K562 (cell line): Measurements from ENCODE around the gene CD101. TPM values are rescaled to one million over a fixed set of nuclear protein-coding genes. Genes with fewer than 3 reads are reported as not detected.

Experiments used
- ARID2 ChIP-seq: fragments of 450-650 bp; IDR thresholded peaks from 2 replicates; pipeline ENCODE4 v1.6.1; 2017; ENCODE audit warnings: antibody characterized with exemption, mild to moderate bottlenecking
- ESRRA ChIP-seq: fragments of 450-650 bp; IDR thresholded peaks from 2 replicates; pipeline ENCODE4 v1.6.1; 2014; ENCODE audit warnings: low read depth, mild to moderate bottlenecking, moderate library complexity, borderline replicate concordance
- ETV5 ChIP-seq: sonication (generic); formaldehyde crosslinking; IDR thresholded peaks from 2 replicates; pipeline ENCODE4 v1.4.0; 2020; ENCODE audit warnings: low read depth, mild to moderate bottlenecking, missing genetic modification reagents
- MYNN ChIP-seq, 2 experiments: sonication (generic); formaldehyde crosslinking in 1 of 2; IDR thresholded peaks; 2 replicates each; pipeline versions ENCODE4 v1.5.0 to v1.6.1; 2016 to 2020; ENCODE audit warnings: antibody characterized with exemption in 1 of 2, missing genetic modification reagents in 1 of 2
- PHF21A ChIP-seq: fragments of 450-650 bp; IDR thresholded peaks from 2 replicates; pipeline ENCODE4 v1.6.1; 2017; ENCODE audit warnings: low read depth, borderline replicate concordance
- RAD21 ChIP-seq, 2 experiments: fragments of 250-450 bp in 1 of 2; fragments of 450-650 bp in 1 of 2; sonication (Bioruptor Pico) in 1 of 2; formaldehyde crosslinking in 1 of 2; IDR thresholded peaks in 1 of 2; conservative IDR thresholded peaks in 1 of 2; 2 replicates each; pipeline versions ENCODE4 v1.4.0 to v1.8.0; 2020 to 2022; ENCODE audit warnings: mild to moderate bottlenecking in 2 of 2, moderate library complexity in 1 of 2
- RAD51 ChIP-seq: fragments of 450-650 bp; IDR thresholded peaks from 2 replicates; pipeline ENCODE4 v1.7.1; 2016; ENCODE audit warnings: low read depth, mild to moderate bottlenecking, borderline replicate concordance
- RFX7 ChIP-seq: fragments of 250-450 bp; sonication (Bioruptor Pico); IDR thresholded peaks from 2 replicates; pipeline ENCODE4 v1.5.1; 2021; ENCODE audit warnings: mild to moderate bottlenecking
- SP2 ChIP-seq: IDR thresholded peaks from 2 replicates; pipeline ENCODE4 v1.6.1; 2011; ENCODE audit warnings: mild to moderate bottlenecking, low read depth, low read length, moderate library complexity; ENCODE audit not compliant: poor library complexity, severe bottlenecking; ENCODE audit errors: extremely low read depth
- XRCC4 ChIP-seq: IDR thresholded peaks from one replicate; pipeline ENCODE4 v1.6.1; 2011; ENCODE audit not compliant: insufficient read depth, insufficient read length; ENCODE audit errors: extremely low read depth
- XRCC5 ChIP-seq: fragments of 200-400 bp; formaldehyde crosslinking; IDR thresholded peaks from 2 replicates; pipeline ENCODE4 v1.6.1; 2017; ENCODE audit warnings: low read depth, mild to moderate bottlenecking, low read length
- ZNF707 ChIP-seq: fragments of 250-450 bp; sonication (Bioruptor Pico); conservative IDR thresholded peaks from 2 replicates; pipeline ENCODE4 v1.8.0; 2022; ENCODE audit warnings: inconsistent platforms, mild to moderate bottlenecking, moderate library complexity
- polyA plus RNA-seq, 8 experiments: library from polyadenylated mRNA; depleted of rRNA in 4 of 8; stranded (reverse) in 5 of 8; unstranded in 3 of 8; fragments of >200 nt; fragmentation: Nextera tagmentation in 2 of 8; fragmentation: Illumina TruSeq in 1 of 8; extraction: Ambion mirVana in 2 of 8; extraction: Trizol in 1 of 8; gene quantifications; 2 replicates each; pipeline versions ENCODE4 v1.2.1 to v1.2.3, GENCODE V29; 2011 to 2014; ENCODE audit warnings: inconsistent platforms in 1 of 8, missing spikeins in 1 of 8
- total RNA-seq, 7 experiments: library from RNA; depleted of rRNA in 6 of 7; stranded (reverse); fragments of >200 nt in 6 of 7; fragmentation: Illumina TruSeq in 2 of 7; extraction: Trizol in 2 of 7; gene quantifications; 2 replicates each; pipeline versions ENCODE4 v1.2.1 to v1.2.3, GENCODE V29; 2011 to 2021; ENCODE audit warnings: low replicate concordance in 1 of 7
- TF ChIP-seq, protein P1 (sequence below), 2 experiments: fragments of 450-650 bp; formaldehyde crosslinking in 1 of 2; IDR thresholded peaks; 2 replicates each; pipeline versions ENCODE4 v1.4.0 to v1.6.1; 2014 to 2020; ENCODE audit warnings: mild to moderate bottlenecking in 2 of 2, borderline replicate concordance in 1 of 2, low read depth in 1 of 2
- TF ChIP-seq, protein P2 (sequence below): fragments of 250-450 bp; sonication (Bioruptor Pico); IDR thresholded peaks from 2 replicates; pipeline ENCODE4 v1.5.0; 2021; ENCODE audit warnings: mild to moderate bottlenecking, borderline replicate concordance

Gene CD101
- total and polyA plus RNA-seq, 9 of the 15 experiments (the other 6 are each of a cell fraction or from before 2014, with no cell fraction given), result 0.04 to 1.1 (median 0.20) TPM

DNA sequence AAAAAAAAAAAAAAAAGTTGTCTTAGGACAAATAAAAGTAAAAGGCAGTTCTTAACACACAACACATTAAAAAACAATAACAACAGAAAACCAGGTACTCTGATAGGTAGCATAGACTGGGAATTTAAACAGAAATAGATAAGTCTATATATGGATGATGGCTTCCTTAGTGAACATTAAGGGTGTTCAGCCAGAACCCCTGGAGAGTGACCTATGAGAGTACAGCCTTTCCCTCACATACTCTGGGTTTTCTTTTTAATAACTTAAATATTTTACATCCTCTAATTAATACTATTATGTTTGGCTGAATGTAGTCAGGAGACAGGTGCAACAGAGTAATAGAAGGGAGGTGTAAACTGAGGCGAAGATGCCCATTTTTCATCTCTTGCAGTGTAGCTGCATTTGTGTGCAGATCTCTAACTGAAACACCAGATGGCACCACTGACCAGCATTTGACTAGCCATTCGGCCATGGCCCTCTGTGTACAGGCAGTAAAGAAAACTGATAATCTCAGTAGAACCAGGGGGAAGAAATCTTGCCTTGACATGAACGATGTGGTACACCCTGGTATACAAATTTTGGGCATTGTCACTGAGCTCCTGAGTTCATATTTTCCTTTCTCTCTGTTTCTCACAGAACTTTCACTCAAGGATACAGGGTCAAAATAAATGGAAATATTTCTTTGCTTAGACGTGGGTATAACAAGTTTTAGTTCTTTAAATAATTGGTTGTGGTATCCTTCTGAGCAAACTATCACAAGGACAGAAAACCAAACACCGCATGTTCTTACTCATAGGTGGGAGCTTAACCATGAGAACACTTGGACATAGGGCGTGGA is 66.2 kb downstream of the CD101 start (continued):
- TF ChIP-seq MYNN (IDR thresholded peaks at IDR 0.05) (no peak), MYNN (CRISPR knock-in tag; IDR thresholded peaks at IDR 0.05) (no peak), RAD51 (no peak), RFX7 (CRISPR knock-in tag) (no peak), SP2 (no peak), XRCC5 (no peak), ZNF707 (no peak), ESRRA (0 out of 2 replicates have a peak, but pooled peaks have one; percentile 24), ETV5 (CRISPR knock-in tag) (no peak), RAD21 (CRISPR knock-in tag; conservative IDR thresholded peaks at IDR 0.05 in 1 of 2, IDR thresholded peaks at IDR 0.05 in 1 of 2) (peak; percentile 95), PHF21A (no peak), XRCC4 (no peak), ARID2 (peak; percentile 91)
- TF ChIP-seq, protein P1, sequence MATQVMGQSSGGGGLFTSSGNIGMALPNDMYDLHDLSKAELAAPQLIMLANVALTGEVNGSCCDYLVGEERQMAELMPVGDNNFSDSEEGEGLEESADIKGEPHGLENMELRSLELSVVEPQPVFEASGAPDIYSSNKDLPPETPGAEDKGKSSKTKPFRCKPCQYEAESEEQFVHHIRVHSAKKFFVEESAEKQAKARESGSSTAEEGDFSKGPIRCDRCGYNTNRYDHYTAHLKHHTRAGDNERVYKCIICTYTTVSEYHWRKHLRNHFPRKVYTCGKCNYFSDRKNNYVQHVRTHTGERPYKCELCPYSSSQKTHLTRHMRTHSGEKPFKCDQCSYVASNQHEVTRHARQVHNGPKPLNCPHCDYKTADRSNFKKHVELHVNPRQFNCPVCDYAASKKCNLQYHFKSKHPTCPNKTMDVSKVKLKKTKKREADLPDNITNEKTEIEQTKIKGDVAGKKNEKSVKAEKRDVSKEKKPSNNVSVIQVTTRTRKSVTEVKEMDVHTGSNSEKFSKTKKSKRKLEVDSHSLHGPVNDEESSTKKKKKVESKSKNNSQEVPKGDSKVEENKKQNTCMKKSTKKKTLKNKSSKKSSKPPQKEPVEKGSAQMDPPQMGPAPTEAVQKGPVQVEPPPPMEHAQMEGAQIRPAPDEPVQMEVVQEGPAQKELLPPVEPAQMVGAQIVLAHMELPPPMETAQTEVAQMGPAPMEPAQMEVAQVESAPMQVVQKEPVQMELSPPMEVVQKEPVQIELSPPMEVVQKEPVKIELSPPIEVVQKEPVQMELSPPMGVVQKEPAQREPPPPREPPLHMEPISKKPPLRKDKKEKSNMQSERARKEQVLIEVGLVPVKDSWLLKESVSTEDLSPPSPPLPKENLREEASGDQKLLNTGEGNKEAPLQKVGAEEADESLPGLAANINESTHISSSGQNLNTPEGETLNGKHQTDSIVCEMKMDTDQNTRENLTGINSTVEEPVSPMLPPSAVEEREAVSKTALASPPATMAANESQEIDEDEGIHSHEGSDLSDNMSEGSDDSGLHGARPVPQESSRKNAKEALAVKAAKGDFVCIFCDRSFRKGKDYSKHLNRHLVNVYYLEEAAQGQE (IDR thresholded peaks at IDR 0.05; ENCODE audit: borderline replicate concordance), result peak; percentile 83
- TF ChIP-seq, protein P1 (CRISPR knock-in tag; IDR thresholded peaks at IDR 0.05; ENCODE audit: low read depth), result no peak
- TF ChIP-seq, protein P2, sequence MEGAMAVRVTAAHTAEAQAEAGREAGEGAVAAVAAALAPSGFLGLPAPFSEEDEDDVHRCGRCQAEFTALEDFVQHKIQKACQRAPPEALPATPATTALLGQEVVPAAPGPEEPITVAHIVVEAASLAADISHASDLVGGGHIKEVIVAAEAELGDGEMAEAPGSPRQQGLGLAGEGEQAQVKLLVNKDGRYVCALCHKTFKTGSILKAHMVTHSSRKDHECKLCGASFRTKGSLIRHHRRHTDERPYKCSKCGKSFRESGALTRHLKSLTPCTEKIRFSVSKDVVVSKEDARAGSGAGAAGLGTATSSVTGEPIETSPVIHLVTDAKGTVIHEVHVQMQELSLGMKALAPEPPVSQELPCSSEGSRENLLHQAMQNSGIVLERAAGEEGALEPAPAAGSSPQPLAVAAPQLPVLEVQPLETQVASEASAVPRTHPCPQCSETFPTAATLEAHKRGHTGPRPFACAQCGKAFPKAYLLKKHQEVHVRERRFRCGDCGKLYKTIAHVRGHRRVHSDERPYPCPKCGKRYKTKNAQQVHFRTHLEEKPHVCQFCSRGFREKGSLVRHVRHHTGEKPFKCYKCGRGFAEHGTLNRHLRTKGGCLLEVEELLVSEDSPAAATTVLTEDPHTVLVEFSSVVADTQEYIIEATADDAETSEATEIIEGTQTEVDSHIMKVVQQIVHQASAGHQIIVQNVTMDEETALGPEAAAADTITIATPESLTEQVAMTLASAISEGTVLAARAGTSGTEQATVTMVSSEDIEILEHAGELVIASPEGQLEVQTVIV (CRISPR knock-in tag), result no peak
